ENCODE measurements around the gene CYP2A6.
"Not testable (repeated sequence)": the region's sequence is repeated elsewhere in the genome, so short reads cannot be mapped to it uniquely, and the experiment has no call there.

CYP2A6 gene

GRCh38 chr19:40852467-40853152, 2.4 kb upstream of the CYP2A6 start:
- DNase-seq; in situ Hi-C loops (cut with MboI; ENCODE audit: low pct_unique_long_range_greater_than_20kb, low sequenced_read_pairs): not testable (repeated sequence)

GRCh38 chr19:40846722-40847121, 3.5 kb downstream of the CYP2A6 start:
- in situ Hi-C loops (cut with MboI; ENCODE audit: low pct_unique_long_range_greater_than_20kb, low sequenced_read_pairs); DNase-seq: not testable (repeated sequence)

GRCh38 chr19:40843653-40844052, 6.6 kb downstream of the CYP2A6 start:
- in situ Hi-C loops (cut with MboI; ENCODE audit: low pct_unique_long_range_greater_than_20kb, low sequenced_read_pairs); DNase-seq: not testable (repeated sequence)

- DNase-seq = peak; percentile 49
- in situ Hi-C loops (cut with MboI; ENCODE audit: low pct_unique_long_range_greater_than_20kb, low sequenced_read_pairs) = not testable (repeated sequence)
Observed at GRCh38 chr19:40842997-40843652, 7.1 kb downstream of the CYP2A6 start.

- in situ Hi-C loops (cut with MboI; ENCODE audit: low pct_unique_long_range_greater_than_20kb, low sequenced_read_pairs); DNase-seq: not testable (repeated sequence)
Observed at GRCh38 chr19:40842012-40842411, 8.2 kb downstream of the CYP2A6 start.

- DNase-seq; in situ Hi-C loops (cut with MboI; ENCODE audit: low pct_unique_long_range_greater_than_20kb, low sequenced_read_pairs): not testable (repeated sequence)
Observed at GRCh38 chr19:40838477-40838876, 11.8 kb downstream of the CYP2A6 start.

- in situ Hi-C loops (cut with MboI; ENCODE audit: low pct_unique_long_range_greater_than_20kb, low sequenced_read_pairs) = no loop called here
- no peak for DNase-seq
Observed at GRCh38 chr19:40836754-40837429, 13.4 kb downstream of the CYP2A6 start.

- in situ Hi-C loops (cut with MboI; ENCODE audit: low pct_unique_long_range_greater_than_20kb, low sequenced_read_pairs) = not testable (repeated sequence)
- peak; percentile 57 for DNase-seq
Observed at GRCh38 chr19:40833728-40834533, 16.3 kb downstream of the CYP2A6 start.

GRCh38 chr19:40832431-40832790, 17.8 kb downstream of the CYP2A6 start:
- in situ Hi-C loops (cut with MboI; ENCODE audit: low pct_unique_long_range_greater_than_20kb, low sequenced_read_pairs); DNase-seq: not testable (repeated sequence)

GRCh38 chr19:40831502-40832430, 18.5 kb downstream of the CYP2A6 start:
- DNase-seq = peak; percentile 76
- in situ Hi-C loops (cut with MboI; ENCODE audit: low pct_unique_long_range_greater_than_20kb, low sequenced_read_pairs) = no loop called here

GRCh38 chr19:40830741-40831140, 19.5 kb downstream of the CYP2A6 start:
- in situ Hi-C loops (cut with MboI; ENCODE audit: low pct_unique_long_range_greater_than_20kb, low sequenced_read_pairs); DNase-seq: not testable (repeated sequence)

- in situ Hi-C loops (cut with MboI; ENCODE audit: low pct_unique_long_range_greater_than_20kb, low sequenced_read_pairs) = no loop called here
- DNase-seq = no peak
Observed at GRCh38 chr19:40829205-40829604, 21.0 kb downstream of the CYP2A6 start.

GRCh38 chr19:40827386-40828247, 22.6 kb downstream of the CYP2A6 start:
- DNase-seq = no peak
- in situ Hi-C loops (cut with MboI; ENCODE audit: low pct_unique_long_range_greater_than_20kb, low sequenced_read_pairs) = no loop called here

GRCh38 chr19:40826699-40827385, 23.4 kb downstream of the CYP2A6 start:
- peak; percentile 32 for DNase-seq
- in situ Hi-C loops (cut with MboI; ENCODE audit: low pct_unique_long_range_greater_than_20kb, low sequenced_read_pairs) = not testable (repeated sequence)

GRCh38 chr19:40826312-40826698, 23.9 kb downstream of the CYP2A6 start:
- DNase-seq; in situ Hi-C loops (cut with MboI; ENCODE audit: low pct_unique_long_range_greater_than_20kb, low sequenced_read_pairs): not testable (repeated sequence)

GRCh38 chr19:40825460-40826095, 24.7 kb downstream of the CYP2A6 start:
- in situ Hi-C loops (cut with MboI; ENCODE audit: low pct_unique_long_range_greater_than_20kb, low sequenced_read_pairs); DNase-seq: not testable (repeated sequence)

Data from KBM-7 (cell line).